Fibroblast of the aortic adventitia (primary cell): ENCODE data around the gene BMI1. TPM values are rescaled to one million over a fixed set of nuclear protein-coding genes. Genes with fewer than 3 reads are reported as not detected.

ENCODE experiments used
- DNase-seq: peaks from one replicate; pipeline ENCODE4 v3.0.0-alpha.2; 2010; ENCODE audit warnings: low read depth
- H3K4me3 ChIP-seq: 2 replicates; pipeline ENCODE4 v1.5.1; 2011; ENCODE audit warnings: low read depth, mild to moderate bottlenecking, control low read depth, low read length, moderate library complexity
- CTCF ChIP-seq: IDR thresholded peaks from 2 replicates; pipeline ENCODE4 v1.5.1; 2011; ENCODE audit warnings: mild to moderate bottlenecking, low read length, control low read depth, inconsistent platforms; ENCODE audit not compliant: insufficient read depth
- total RNA-seq: library from RNA; depleted of rRNA; stranded (reverse); fragments of >200 nt; gene quantifications from 2 replicates; pipeline ENCODE4 v1.2.3, GENCODE V29; 2012; ENCODE audit warnings: low replicate concordance

Gene BMI1
- total RNA-seq, 1 donor: 60.9 TPM

GRCh38 chr10:22338931-22339330, 18.0 kb downstream of the BMI1 start:
- no peak for TF ChIP-seq CTCF
- DNase-seq: no peak
- no peak overlapping the region for H3K4me3 ChIP-seq

- no peak for DNase-seq
- H3K4me3 ChIP-seq: peak overlapping the region; percentile 77
- TF ChIP-seq CTCF: no peak
These were observed 18.9 kb downstream of the BMI1 start for GRCh38 chr10:22339761-22340328.

GRCh38 chr10:22340329-22341189, 19.7 kb downstream of the BMI1 start:
- peak; percentile 92 for DNase-seq
- no peak for TF ChIP-seq CTCF
- peak overlapping the region; percentile 77 for H3K4me3 ChIP-seq

- TF ChIP-seq CTCF: no peak
- peak overlapping the region; percentile 77 for H3K4me3 ChIP-seq
- DNase-seq: peak; percentile 53
These were observed 20.5 kb downstream of the BMI1 start for GRCh38 chr10:22341190-22341925.

- TF ChIP-seq CTCF: no peak
- no peak for DNase-seq
- H3K4me3 ChIP-seq: no peak overlapping the region
These were observed 21.0 kb downstream of the BMI1 start for GRCh38 chr10:22341926-22342196.

- H3K4me3 ChIP-seq: no peak overlapping the region
These were observed 21.5 kb downstream of the BMI1 start for GRCh38 chr10:22342421-22342820.

More at GRCh38 chr10:22342421-22342820, 21.5 kb downstream of the BMI1 start:
- no peak for DNase-seq
- no peak for TF ChIP-seq CTCF
